ENCODE results near the gene DPEP2.
"Not testable (repeated sequence)": the region's sequence is repeated elsewhere in the genome, so short reads cannot be mapped to it uniquely, and the experiment has no call there.

DPEP2 gene

DNA sequence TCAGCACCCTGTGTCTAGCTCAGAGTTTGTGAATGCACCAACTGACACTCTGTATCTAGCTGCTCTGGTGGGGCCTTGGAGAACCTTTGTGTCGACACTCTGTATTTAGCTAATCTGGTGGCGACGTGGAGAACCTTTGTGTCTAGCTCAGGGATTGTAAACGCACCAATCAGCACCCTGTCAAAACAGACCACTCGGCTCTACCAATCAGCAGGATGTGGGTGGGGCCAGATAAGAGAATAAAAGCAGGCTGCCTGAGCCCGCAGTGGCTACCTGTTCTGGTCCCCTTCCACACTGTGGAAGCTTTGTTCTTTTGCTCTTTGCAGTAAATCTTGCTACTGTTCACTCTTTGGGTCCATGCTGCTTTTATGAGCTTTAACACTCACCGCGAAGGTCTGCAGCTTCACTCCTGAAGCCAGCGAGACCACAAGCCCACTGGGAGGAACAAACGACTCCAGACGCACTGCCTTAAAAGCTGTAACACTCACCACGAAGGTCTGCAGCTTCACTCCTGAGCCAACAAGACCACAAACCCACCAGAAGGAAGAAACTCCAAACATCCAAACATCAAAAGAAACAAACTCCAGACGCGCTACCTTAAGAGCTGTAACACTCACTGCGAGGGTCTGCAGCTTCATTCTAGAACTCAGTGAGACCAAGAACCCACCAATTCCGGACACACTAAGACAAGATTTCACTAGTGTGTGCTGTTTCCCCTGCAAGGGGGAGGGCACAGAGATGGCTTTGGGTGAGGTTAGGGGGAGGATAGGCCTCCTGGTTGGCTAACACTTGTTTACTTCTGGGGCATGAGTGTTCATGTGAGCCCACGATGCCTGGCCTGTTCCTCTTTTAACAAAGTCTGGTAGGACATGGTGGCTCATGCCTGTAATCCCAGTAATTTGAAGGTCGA, at the start of gene DPEP2:
Gene DPEP2, minus strand, starts transcription at position 706 of the 910 bp plus-strand sequence. CDS start 6,272 bp downstream, outside the sequence.
- not testable (repeated sequence) for H3K4me2 ChIP-seq (ENCODE audit: low read depth, low read length); H3K4me3 ChIP-seq (ENCODE audit: low read length); H3F3A ChIP-seq (ENCODE audit: insufficient read depth, low read length); H2AFZ ChIP-seq (ENCODE audit: low read length); H3K9ac ChIP-seq (ENCODE audit: low read length); H4K20me1 ChIP-seq (ENCODE audit: insufficient read depth, low read length); H3K36me3 ChIP-seq (replicated peaks; ENCODE audit: insufficient read depth, low read length); H3K9me2 ChIP-seq (replicated peaks; ENCODE audit: insufficient read depth, low read length); H3K4me1 ChIP-seq (ENCODE audit: low read length); H3K9me3 ChIP-seq (replicated peaks; ENCODE audit: insufficient read depth, low read length); H3K79me2 ChIP-seq (ENCODE audit: low read length); H3K27me3 ChIP-seq (replicated peaks; ENCODE audit: insufficient read depth, low read length); H3K27ac ChIP-seq (ENCODE audit: low read length); DNase-seq

DNA sequence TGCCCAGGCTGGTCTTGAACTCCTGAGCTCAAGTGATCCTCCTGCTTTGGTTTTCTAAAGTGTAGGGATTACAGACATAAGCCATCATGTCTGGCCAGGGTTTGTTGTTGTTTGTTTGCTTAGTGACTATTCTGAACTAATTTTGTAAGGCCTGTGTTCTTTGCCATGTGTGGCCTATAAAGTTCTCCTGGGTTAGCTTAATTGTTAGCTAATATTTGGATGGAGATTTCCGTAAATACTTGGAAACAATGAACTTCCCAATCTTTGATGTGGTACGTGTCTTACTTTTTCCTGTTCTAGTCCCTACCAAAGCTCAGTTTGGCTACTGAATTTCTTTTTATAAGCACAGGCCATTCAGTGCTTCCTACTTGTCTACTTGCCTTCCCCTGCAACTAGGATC, 48.7 kb upstream of the DPEP2 start:
- Histone ChIP-seq H3K79me2 (ENCODE audit: low read length) (no peaks in the 10 kb centered on the region), H3K27ac (ENCODE audit: low read length) (no peak overlapping the region), H3K36me3 (replicated peaks; ENCODE audit: insufficient read depth, low read length) (no peaks in the 10 kb centered on the region), H3K9ac (ENCODE audit: low read length) (no peak overlapping the region), H3F3A (ENCODE audit: insufficient read depth, low read length) (no peaks in the 10 kb centered on the region), H3K4me2 (ENCODE audit: low read depth, low read length) (no peak overlapping the region), H3K9me2 (replicated peaks; ENCODE audit: insufficient read depth, low read length) (no peaks in the 10 kb centered on the region), H3K9me3 (replicated peaks; ENCODE audit: insufficient read depth, low read length) (no peaks in the 10 kb centered on the region), H2AFZ (ENCODE audit: low read length) (no peak overlapping the region), H3K4me3 (ENCODE audit: low read length) (no peak overlapping the region), H3K27me3 (replicated peaks; ENCODE audit: insufficient read depth, low read length) (no peaks in the 10 kb centered on the region), H3K4me1 (ENCODE audit: low read length) (no peaks in the 10 kb centered on the region), H4K20me1 (ENCODE audit: insufficient read depth, low read length) (no peaks in the 10 kb centered on the region)
- DNase-seq = no peak
- no peak for TF ChIP-seq CTCF (IDR thresholded peaks at IDR 0.05; ENCODE audit: low read length)
- TF ChIP-seq EZH2 (optimal IDR thresholded peaks at IDR 0.05; ENCODE audit: low read depth, low read length) = no peak
- no peak for TF ChIP-seq EZH2phosphoT487 (IDR thresholded peaks at IDR 0.05; ENCODE audit: low read length)

DNA sequence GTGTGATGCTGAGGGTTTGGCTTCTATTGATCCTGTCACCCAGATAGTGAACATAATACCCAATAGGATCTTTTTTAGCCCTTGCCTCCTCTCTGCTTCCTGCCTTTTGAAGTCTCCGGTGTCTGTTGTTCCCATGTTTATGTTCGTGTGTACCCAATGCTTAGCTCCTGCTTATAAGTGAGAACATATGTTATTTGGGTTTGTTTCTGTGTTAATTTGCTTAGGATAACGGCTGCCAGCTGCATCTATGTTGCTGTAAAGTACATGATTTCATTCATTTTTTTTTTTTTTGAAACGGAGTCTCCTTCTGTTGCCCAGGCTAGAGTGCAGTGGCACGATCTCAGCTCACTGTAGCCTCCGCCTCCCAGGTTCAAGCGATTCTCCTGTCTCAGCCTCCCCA, 46.8 kb upstream of the DPEP2 start:
- H4K20me1 ChIP-seq (ENCODE audit: insufficient read depth, low read length) = no peaks in the 10 kb centered on the region
- H3K9me3 ChIP-seq (replicated peaks; ENCODE audit: insufficient read depth, low read length) = no peaks in the 10 kb centered on the region
- no peaks in the 10 kb centered on the region for H3K36me3 ChIP-seq (replicated peaks; ENCODE audit: insufficient read depth, low read length)
- H3K27me3 ChIP-seq (replicated peaks; ENCODE audit: insufficient read depth, low read length) = no peaks in the 10 kb centered on the region
- no peak overlapping the region for H3K9ac ChIP-seq (ENCODE audit: low read length)
- DNase-seq = no peak
- H3K79me2 ChIP-seq (ENCODE audit: low read length) = no peaks in the 10 kb centered on the region
- H3K27ac ChIP-seq (ENCODE audit: low read length) = no peak overlapping the region
- no peaks in the 10 kb centered on the region for H3F3A ChIP-seq (ENCODE audit: insufficient read depth, low read length)
- no peaks in the 10 kb centered on the region for H3K9me2 ChIP-seq (replicated peaks; ENCODE audit: insufficient read depth, low read length)
- TF ChIP-seq EZH2phosphoT487 (IDR thresholded peaks at IDR 0.05; ENCODE audit: low read length) = no peak
- no peak for TF ChIP-seq CTCF (IDR thresholded peaks at IDR 0.05; ENCODE audit: low read length)
- no peak for TF ChIP-seq EZH2 (optimal IDR thresholded peaks at IDR 0.05; ENCODE audit: low read depth, low read length)
- H3K4me1 ChIP-seq (ENCODE audit: low read length) = no peaks in the 10 kb centered on the region
- no peak overlapping the region for H2AFZ ChIP-seq (ENCODE audit: low read length)
- H3K4me2 ChIP-seq (ENCODE audit: low read depth, low read length) = no peak overlapping the region
- H3K4me3 ChIP-seq (ENCODE audit: low read length) = no peak overlapping the region

DNA sequence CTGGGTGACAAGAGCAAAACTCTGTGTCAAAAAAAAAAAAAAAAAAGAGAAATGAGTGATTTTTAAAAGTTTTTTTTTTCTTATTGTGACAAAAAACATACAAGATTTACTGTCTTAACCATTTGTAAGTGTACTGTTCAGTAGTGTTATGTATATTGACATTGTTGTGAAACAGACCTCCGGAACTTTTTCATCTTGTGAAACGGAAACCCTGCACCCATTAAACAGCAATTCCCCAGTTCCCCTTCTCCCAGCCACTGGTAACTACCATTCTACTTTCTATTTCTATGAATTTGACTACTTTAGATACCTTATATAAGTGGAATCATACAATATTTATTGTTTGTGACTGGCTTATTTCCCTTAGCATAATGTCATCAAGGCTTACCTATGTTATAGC, 42.5 kb upstream of the DPEP2 start:
- no peaks in the 10 kb centered on the region for H3K9me2 ChIP-seq (replicated peaks; ENCODE audit: insufficient read depth, low read length)

More for the DNA sequence above, 42.5 kb upstream of the DPEP2 start:
- Histone ChIP-seq H2AFZ (ENCODE audit: low read length) (no peak overlapping the region), H3K27ac (ENCODE audit: low read length) (no peak overlapping the region), H3K9me3 (replicated peaks; ENCODE audit: insufficient read depth, low read length) (no peaks in the 10 kb centered on the region), H3K4me2 (ENCODE audit: low read depth, low read length) (no peak overlapping the region), H3K27me3 (replicated peaks; ENCODE audit: insufficient read depth, low read length) (no peaks in the 10 kb centered on the region), H4K20me1 (ENCODE audit: insufficient read depth, low read length) (no peaks in the 10 kb centered on the region), H3K4me1 (ENCODE audit: low read length) (no peaks in the 10 kb centered on the region), H3K79me2 (ENCODE audit: low read length) (no peaks in the 10 kb centered on the region), H3K4me3 (ENCODE audit: low read length) (no peak overlapping the region), H3F3A (ENCODE audit: insufficient read depth, low read length) (no peaks in the 10 kb centered on the region), H3K9ac (ENCODE audit: low read length) (no peak overlapping the region), H3K36me3 (replicated peaks; ENCODE audit: insufficient read depth, low read length) (no peaks in the 10 kb centered on the region)
- no peak for DNase-seq
- TF ChIP-seq CTCF (IDR thresholded peaks at IDR 0.05; ENCODE audit: low read length) (no peak), EZH2 (optimal IDR thresholded peaks at IDR 0.05; ENCODE audit: low read depth, low read length) (no peak), EZH2phosphoT487 (IDR thresholded peaks at IDR 0.05; ENCODE audit: low read length) (no peak)
